GM23248 (cell line): Measurements from ENCODE around the gene ARNT2.

Experiments used
- EZH2 ChIP-seq: fragments of 200-600 bp; sonication (generic); IDR thresholded peaks from 2 replicates; pipeline ENCODE4 v1.6.1; 2018; ENCODE audit warnings: antibody characterized with exemption, mild to moderate bottlenecking; ENCODE audit not compliant: insufficient read depth, poor library complexity, severe bottlenecking
- EZH2phosphoT487 ChIP-seq: fragments of 200-600 bp; sonication (generic); IDR thresholded peaks from 2 replicates; pipeline ENCODE4 v1.6.1; 2018; ENCODE audit warnings: antibody characterized with exemption, moderate library complexity, mild to moderate bottlenecking, low read depth; ENCODE audit not compliant: insufficient read depth

GRCh38 chr15:80478075-80478474, 73.9 kb downstream of the ARNT2 start:
- no peak for TF ChIP-seq EZH2phosphoT487
- TF ChIP-seq EZH2: no peak
